ENCODE data around the gene PCSK4.
"Not testable (repeated sequence)": the region's sequence is repeated elsewhere in the genome, so short reads cannot be mapped to it uniquely, and the experiment has no call there.

PCSK4 gene

DNA sequence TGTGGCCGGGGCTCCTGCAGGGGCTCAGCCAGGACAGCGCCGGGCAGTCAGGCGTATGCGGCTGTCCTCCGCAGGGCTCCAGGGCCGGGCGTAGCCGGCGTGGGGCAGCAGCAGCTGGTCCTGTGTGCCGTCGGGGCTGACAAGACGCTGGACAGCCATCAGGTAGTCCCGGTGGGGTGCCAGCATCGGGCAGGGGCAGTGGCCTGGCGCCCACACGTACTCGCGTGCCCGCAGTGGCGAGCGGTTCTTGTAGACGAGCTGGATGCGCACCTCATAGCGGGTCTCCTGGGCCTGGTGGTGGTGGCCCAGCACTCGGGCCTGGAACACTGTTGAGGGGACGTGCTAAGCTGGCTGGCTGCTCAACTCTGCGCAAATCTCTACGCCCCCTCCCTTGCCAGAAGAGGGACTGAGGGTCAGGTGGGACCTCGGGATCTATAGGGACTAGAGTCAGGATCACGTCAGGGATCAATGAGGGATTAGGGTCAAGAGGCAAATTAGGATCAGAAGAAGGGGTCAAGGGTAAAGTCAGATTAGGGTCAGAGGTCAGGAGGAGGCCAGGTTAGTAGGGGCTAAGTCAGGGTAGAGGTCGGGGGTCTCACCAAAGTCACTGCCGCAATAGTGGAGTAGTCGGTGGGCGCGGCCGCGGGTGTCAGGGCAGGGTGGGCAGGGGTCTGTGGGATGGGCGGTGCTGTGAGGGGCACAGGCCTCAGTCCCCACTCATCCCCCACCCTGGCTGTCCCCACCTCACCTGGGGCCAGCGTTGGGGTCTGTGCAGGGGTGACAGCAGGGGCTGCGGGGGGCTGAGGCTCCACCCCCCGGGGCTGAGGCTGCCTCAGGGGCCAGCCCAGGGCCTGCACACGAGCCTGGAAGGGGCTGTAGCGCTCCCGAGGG is 16.1 kb upstream of the PCSK4 start:
- in situ Hi-C loops (cut with MboI; ENCODE audit: low sequenced_read_pairs), result no loop called here

DNA sequence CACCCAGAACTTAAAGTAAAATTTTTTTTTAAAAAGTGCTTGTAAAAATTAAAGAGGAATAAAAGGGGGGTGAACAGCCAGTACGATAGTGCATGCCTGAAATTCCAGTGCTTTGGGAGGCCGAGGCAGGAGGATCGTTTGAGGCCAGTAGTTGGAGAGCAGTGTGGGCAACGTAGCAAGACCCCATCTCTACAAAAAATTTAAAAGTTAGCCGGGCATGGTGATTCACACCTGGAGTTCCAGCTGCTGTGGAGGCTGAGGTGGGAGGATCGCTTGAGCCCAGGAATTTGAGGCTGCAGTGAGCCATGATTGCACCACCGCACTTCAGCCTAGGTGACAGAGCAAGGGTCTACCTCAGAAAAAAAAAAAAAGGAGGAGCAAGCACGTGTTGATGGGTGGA is 14.9 kb upstream of the PCSK4 start:
- in situ Hi-C loops (cut with MboI; ENCODE audit: low sequenced_read_pairs), result no loop called here

DNA sequence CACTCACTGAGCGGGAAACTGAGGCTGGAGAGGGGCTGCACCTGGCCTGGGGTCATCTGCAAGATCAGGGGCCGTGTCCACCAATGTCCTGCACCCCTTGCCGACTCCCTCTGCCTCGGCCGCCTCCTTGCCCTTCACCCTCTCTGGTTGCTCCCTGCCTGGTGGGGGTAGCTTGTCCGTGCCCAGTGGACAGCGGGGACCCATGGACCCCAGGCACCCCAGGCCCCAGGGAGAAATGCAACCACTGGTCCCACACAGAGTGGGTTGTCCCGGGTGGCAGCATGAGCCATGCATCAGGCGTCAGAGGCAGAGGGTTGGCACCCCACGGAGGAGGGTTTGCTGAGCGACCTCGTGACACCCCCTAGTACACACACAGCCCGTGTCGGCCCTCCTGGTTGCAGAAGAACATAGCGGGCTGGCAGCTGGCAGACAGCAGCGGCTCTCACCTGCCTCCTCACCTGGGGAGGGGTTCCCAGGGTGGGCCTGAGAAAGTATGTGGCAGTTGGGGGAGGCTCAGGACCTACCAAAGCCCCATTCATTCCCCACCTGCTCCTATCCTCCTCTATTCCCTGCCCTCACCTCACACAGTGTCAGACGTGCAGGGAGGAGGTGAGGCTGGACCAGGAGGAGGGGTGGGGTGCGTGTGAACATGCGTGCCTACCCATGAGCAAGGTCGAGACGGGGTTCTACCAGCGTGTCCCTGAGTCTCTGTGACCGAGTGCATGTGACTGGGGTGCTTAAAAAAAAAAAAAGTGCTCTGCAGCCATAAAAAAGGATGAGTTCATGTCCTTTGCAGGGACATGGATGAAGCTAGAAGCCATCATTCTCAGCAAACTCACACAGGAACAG is 14.0 kb upstream of the PCSK4 start:
- in situ Hi-C loops (cut with MboI; ENCODE audit: low sequenced_read_pairs), result no loop called here

DNA sequence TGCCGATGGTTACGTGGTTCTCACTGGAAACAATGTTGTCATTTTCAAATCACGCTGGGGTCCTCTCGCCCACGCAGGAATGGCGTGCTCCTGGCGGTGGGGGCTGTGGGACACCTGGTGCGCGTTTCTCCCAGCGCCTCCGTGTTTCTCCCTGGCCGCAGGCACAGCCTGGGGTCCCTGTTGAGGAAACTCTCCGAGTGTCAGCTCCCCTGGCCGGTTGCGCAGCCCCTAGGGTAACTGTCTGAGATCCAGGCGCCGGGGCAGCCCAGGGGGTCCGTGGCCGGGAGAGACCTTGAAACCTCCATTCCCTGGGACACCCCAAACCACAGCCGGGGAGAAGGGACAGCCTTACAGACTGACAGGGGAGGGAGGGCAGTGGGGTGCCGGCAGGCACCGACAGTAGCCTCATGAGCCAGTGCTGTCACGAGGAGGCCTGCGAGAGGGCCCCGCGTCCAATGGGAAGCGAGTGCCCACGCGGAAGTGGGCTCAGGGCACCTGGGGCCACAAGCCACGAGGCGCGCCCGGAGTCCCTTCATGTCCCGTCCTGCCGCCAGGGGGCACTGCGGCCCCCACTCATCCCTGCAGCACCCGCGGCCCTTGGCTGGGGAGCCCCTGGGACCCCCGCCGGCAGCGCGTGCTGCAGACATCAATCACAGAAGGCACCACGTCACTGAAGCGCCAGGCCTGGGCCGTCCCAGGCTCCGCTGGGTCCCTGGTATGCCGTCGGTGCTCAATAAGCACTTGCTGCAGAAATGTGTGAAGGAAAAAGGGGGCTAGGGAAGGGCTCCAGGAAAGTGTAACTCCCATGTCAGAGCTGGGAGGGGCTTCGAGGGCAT is 13.2 kb upstream of the PCSK4 start:
- in situ Hi-C loops (cut with MboI; ENCODE audit: low sequenced_read_pairs), result no loop called here

DNA sequence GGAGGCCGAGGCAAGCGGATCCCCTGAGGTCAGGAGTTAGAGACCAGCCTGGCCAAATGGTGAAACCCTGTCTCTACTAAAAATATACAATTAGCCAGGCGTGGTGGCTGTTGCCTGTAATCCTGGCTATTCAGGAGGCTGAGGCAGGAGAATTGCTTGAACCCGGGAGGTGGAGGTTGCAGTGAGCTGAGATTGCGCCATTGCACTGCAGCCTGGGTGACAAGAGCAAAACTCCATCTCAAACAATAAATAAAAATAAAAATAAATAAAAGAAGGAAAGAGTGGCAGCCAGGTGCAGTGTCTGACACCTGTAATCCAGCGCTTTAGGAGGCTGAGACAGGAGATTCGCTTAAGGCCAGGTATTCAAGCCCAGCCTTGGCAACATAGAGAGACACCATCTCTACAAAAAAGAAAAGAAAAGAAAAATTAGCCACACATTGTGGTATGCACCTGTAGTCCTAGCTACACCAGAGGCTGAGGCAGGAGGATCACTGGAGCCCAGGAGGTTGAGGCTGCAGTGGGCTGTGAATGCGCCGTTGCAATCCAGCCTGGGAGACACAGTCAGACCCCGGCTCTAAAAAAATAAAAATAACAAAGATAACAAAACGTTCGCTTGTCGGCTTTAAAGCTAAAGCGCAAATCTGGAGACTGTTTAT is 12.4 kb upstream of the PCSK4 start:
- in situ Hi-C loops (cut with MboI; ENCODE audit: low sequenced_read_pairs), result no loop called here

DNA sequence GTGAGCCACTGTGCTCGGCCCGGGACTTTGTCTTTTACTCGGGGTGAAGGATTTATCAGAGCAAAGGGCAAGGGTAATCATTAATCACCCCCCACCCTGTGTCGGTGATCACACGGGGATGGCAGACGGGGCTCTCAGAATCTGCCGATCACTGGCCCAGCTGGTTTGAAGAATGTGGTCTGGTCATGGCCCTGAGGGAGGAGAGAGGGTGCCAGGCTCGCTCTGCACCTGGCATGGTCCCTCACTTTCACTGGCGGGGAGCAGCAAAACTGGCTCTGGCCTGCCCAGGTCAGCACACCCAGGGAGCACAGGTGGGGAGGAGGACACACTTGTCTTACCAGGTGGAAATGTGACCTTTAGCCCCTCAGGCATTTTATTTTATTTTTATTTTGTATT is 11.0 kb upstream of the PCSK4 start:
- in situ Hi-C loops (cut with MboI; ENCODE audit: low sequenced_read_pairs), result no loop called here

DNA sequence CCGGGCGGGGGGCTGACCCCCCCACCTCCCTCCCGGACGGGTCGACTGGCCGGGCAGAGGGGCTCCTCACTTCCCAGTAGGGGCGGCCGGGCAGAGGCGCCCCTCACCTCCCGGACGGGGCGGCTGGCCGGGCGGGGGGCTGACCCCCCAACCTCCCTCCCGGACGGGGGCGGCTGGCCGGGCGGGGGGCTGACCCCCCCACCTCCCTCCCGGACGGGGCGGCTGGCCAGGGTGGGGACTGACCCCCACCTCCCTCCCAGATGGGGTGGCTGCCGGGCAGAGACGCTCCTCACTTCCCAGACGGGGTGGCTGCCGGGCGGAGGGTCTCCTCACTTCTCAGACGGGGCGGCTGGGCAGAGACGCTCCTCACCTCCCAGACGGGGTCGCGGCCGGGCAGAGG is 9.1 kb upstream of the PCSK4 start:
- in situ Hi-C loops (cut with MboI; ENCODE audit: low sequenced_read_pairs), result not testable (repeated sequence)

DNA sequence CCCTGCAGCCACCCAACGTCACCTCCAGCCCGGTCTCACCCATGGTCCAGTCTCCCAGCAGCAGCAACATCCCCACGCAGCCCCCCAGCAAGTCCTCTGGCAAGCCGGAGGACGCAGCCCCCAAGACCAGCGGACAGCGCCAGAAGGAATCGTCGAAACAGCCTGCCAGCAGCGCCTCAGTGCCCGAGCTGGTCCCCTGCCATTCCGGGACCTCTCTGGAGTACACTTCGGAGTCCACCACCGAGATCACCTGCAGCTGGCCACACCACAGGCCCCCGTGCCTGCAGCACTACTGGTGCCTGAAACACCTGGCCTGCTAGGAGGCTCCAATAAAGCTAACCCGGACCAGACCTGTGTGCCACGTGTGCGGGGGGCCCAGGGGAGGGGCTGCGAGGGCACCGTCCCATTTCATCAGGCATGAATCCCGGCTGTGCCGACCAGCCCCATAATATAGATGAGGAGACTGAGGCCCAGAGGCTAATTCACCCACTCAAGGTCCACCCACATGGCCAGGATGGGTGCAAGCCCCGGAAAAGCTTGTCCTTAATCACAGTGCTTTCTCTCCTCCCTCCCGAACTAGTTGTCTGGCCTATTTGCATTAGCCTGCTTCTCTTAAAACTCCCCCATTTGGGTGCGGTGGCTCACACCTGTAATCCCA is 7.6 kb upstream of the PCSK4 start:
- in situ Hi-C loops (cut with MboI; ENCODE audit: low sequenced_read_pairs), result no loop called here

DNA sequence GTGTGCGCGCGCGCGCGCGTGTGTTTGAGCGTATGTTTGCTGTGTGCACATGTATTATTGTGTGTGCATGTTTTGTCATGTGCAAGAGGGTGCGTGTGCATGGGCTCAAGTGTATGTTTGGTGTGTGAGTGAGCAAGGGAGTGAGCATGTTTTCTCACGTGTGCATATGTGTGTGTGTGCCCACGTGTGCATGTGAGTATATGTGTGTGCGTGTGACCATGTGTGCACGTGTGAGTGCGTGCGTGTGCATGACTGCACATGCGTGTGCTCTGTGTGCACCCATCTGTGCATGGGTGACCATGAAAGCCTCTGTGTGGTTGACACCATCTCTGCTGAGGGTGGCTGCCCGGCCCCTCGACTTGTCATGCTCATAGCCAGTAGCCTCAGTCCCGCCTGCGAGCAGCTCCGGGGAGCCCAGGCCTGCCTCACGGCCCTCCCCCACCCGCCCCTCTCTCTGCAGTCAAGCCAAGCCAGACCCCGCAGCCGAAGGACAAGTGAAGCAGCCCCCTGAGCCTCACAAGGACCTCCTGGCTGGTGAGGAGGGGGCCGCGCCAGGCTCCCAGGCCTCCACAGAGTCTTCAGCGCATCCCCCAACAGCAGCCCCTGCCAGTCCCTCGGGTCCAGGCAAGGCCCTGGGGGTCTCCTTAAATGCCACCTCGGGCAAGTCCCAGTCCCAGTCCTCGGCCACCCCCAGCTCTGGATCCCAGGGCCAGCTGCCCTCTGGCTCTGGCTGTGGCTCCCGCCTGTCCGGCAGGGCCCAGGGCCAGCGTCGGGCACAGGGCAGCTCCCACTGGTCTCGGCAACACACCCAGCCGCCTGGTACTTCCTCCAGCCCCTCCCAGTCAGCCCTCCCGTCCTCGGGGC is 6.8 kb upstream of the PCSK4 start:
- in situ Hi-C loops (cut with MboI; ENCODE audit: low sequenced_read_pairs), result no loop called here

DNA sequence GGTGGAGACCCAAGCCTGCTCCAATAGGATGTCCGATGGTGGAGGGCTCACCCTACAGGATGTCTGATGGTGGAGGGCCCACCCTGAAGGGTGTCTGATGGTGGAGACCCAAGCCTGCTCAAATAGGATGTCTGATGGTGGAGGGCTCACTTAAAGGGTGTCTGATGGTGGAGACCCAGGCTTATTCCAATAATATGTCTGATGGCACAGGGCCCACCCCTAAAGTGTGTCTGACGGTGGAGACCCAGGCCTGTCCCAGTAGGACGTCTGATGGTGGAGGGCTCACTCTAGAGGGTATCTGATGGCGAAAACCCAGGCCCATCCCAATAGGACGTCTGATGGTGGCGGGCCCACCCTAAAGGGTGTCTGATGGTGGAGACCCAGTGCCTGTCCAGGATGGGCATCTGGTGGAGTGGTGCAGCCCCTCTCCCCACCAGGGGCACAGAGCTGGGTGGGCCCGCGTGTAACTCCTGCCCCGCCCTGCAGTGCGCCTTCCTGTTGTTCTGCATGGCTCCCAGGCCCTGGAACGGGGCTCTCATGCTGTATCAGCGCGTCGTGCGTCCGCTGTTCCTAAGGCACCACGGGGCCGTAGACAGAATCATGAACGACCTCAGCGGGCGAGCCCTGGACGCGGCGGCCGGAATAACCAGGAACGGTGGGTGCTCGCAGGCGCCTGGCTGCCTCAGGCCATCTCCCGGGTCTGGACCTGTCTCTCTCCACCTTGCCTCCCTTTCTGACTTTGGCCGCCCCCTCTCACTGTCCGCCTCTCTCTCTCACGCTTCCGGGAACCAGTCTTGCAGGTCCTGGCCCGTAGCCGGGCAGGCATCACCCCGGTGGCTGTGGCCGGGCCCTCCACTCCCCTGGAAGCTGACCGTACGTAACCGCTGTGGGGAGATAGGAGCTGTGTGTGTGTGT is 5.9 kb upstream of the PCSK4 start:
- in situ Hi-C loops (cut with MboI; ENCODE audit: low sequenced_read_pairs), result no loop called here

DNA sequence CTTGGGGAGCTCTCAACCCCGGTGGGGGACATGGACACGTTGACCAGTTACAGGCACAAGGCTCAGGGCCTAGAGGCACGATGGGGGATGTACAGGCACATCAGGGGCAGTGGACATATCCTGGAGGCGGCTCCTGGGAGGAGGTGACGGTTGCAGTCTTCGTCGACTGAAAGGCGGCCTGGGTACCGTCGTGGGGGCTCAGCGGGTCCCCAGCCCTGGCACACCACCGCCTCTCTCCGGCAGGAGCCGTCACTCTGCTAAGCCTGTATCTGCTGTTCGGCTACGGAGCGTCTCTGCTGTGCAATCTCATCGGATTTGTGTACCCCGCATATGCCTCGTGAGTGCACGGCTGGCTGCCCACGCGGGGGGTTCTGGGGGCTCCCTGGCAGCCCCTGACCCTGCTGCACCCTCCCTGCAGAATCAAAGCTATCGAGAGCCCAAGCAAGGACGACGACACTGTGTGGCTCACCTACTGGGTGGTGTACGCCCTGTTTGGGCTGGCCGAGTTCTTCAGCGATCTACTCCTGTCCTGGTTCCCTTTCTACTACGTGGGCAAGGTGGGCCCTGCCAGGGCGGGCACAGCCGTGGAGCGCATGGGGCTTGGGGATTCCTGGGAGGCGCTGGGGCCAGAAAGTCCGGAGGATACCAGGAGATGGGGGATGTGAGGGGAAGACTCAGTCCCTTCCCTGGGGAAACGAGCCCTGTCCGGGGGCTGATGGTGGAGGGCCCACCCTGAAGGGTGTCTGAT is 5.1 kb upstream of the PCSK4 start:
- in situ Hi-C loops (cut with MboI; ENCODE audit: low sequenced_read_pairs), result no loop called here

DNA sequence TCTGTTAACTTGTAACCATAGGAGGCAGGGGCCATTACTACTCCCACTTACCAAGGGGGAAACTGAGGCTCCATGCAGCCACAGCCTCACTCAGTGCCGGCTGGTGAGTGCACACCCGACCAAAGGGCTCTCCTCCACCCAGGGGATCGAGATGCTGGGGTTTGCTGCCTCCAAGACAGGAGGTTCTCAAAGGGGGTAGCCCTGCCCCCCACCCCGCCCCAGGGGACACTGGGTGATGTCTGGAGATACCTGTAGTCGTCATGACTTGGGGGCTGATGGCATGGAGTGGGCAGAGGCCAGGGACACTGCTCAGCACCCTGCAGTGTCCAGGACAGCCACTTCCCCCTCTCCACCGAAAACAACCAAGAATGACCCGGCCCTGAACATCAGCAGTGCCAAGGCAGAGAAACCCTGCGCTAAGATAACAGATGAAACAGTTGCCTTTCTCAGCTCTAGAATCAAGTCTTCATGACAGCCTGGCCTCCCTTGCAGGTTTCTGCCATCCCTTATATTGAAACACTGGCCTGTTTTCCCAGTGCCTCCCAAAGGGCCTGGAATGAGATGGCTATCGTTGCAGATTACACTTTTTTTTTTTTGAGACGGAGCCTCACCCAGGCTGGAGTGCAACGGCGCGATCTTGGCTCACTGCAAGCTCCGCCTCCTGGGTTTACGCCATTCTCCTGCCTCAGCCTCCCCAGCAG is 4.1 kb upstream of the PCSK4 start:
- in situ Hi-C loops (cut with MboI; ENCODE audit: low sequenced_read_pairs), result no loop called here

DNA sequence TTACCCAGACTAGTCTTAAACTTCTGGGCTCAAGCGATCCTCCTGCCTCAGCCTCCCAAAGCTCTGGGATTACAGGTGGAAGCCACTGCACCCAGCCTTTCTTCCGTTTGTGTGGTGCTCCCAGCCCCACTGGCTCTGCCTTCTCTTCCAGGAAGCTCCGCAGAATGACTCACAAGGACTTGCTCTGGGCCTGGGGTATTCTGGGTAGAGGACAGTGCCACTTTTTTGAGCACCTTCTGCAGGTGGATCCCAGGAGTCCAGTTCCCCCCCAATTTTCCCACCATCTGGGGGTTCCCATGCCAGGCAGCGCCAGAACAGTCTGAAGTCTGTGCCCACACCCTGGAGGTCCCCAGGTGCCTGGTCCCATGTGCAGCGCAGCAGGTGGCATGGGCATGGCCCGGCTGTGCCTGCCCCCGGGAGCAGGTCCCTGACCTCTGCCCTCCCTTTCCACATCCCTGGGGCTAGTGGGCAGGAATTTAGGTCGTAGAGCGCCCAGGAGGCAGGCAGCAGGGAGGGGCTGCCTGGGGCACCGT is 2.4 kb upstream of the PCSK4 start:
- in situ Hi-C loops (cut with MboI; ENCODE audit: low sequenced_read_pairs), result no loop called here

DNA sequence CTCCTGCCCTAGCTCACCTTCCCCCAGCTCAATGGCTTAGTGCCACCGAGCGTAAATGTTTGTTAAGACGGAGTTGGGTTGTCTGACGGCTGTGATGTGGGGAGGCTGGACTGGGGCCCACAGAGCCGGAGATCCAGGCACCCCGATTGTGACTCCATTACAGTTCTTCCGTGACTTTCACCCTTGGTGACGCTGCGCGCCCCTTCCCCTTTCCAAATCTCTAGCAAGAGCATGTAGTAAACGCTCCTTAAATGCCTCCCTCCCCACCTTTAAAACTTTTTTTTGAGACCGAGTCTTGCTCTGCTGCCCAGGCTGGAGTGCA is 1.7 kb upstream of the PCSK4 start:
- in situ Hi-C loops (cut with MboI; ENCODE audit: low sequenced_read_pairs), result no loop called here

DNA sequence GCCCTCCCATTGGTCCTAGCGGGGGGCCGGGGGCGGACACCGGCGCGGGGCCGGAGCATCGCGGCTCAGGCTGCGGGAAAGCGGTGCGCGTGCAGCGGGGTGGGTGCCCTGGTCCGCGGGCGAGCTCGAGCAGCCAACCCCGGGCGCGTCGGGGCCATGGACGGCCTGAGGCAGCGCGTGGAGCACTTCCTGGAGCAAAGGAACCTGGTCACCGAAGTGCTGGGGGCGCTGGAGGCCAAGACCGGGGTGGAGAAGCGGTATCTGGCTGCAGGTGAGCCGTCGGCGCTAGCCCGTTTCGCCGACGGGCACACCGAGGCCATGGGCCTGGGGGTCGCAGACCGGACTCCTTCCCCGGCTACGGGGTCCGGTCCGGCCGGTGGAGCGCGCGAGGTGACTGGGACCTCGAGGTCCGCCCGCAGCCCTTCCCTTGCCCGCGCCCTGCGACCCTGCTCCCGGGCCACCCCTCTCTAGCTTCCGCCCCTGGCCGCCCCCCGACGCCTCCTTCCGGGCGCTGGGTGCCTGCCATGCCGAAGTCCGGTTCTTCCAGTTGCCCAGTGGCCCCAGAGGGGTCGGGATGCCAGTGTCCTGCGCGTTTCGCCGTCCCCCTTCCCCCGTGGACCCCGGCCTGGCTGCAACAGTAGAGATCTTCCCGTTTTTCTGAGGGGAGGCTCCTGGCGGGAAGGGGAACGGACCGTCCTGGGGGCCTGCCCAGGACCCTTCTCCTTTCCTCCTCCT is 1.1 kb upstream of the PCSK4 start, which contains the start of gene REEP6:
TSS of gene REEP6 (plus strand) at position 68 of the 735 bp plus-strand sequence. CDS start at position 157, 89 bp downstream.
- in situ Hi-C loops (cut with MboI; ENCODE audit: low sequenced_read_pairs), result no loop called here

Data from HL-60/S4 (cell line).